ENCODE measurements around the gene AR.

GRCh38 chrX:67563469-67564448 lies 19.9 kb downstream of the AR start:
- TF ChIP-seq, protein P1, sequence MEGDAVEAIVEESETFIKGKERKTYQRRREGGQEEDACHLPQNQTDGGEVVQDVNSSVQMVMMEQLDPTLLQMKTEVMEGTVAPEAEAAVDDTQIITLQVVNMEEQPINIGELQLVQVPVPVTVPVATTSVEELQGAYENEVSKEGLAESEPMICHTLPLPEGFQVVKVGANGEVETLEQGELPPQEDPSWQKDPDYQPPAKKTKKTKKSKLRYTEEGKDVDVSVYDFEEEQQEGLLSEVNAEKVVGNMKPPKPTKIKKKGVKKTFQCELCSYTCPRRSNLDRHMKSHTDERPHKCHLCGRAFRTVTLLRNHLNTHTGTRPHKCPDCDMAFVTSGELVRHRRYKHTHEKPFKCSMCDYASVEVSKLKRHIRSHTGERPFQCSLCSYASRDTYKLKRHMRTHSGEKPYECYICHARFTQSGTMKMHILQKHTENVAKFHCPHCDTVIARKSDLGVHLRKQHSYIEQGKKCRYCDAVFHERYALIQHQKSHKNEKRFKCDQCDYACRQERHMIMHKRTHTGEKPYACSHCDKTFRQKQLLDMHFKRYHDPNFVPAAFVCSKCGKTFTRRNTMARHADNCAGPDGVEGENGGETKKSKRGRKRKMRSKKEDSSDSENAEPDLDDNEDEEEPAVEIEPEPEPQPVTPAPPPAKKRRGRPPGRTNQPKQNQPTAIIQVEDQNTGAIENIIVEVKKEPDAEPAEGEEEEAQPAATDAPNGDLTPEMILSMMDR (IDR thresholded peaks at IDR 0.05) = no peak
- TF ChIP-seq POLR2A (IDR thresholded peaks at IDR 0.05) = no peak
